Activated naive CD8-positive, alpha-beta T cell treated with anti-CD3 and anti-CD28 coated beads for 36 hours (primary cell): Measurements from ENCODE around the gene VMO1. TPM values are rescaled to one million over a fixed set of nuclear protein-coding genes. Genes with fewer than 3 reads are reported as not detected.
"Not testable (repeated sequence)": the region's sequence is repeated elsewhere in the genome, so short reads cannot be mapped to it uniquely, and the experiment has no call there.

ENCODE experiments used
- DNase-seq: peaks from one replicate; pipeline ENCODE4 v3.0.0; 2021
- H3K27ac Mint-ChIP-seq: one replicate; pipeline ENCODE4 v1.8.0; 2022; ENCODE audit warnings: mild to moderate bottlenecking, moderate library complexity, mixed read lengths
- H3K27me3 Mint-ChIP-seq: one replicate; pipeline ENCODE4 v1.8.0; 2022; ENCODE audit warnings: mild to moderate bottlenecking, mixed read lengths
- H3K36me3 Mint-ChIP-seq: one replicate; pipeline ENCODE4 v1.8.0; 2021; ENCODE audit warnings: mild to moderate bottlenecking, mixed read lengths
- H3K4me1 Mint-ChIP-seq: one replicate; pipeline ENCODE4 v1.8.0; 2021; ENCODE audit warnings: mixed read lengths
- H3K4me3 Mint-ChIP-seq: one replicate; pipeline ENCODE4 v1.8.0; 2022; ENCODE audit warnings: mild to moderate bottlenecking, moderate library complexity, mixed read lengths
- H3K9me3 Mint-ChIP-seq: one replicate; pipeline ENCODE4 v1.8.0; 2022; ENCODE audit warnings: mixed read lengths
- total RNA-seq, 2 experiments: library from RNA; stranded (reverse); gene quantifications; one replicate each; pipeline ENCODE4 v1.2.3, GENCODE V29; 2021

The VMO1 gene, protein sequence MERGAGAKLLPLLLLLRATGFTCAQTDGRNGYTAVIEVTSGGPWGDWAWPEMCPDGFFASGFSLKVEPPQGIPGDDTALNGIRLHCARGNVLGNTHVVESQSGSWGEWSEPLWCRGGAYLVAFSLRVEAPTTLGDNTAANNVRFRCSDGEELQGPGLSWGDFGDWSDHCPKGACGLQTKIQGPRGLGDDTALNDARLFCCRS
- total RNA-seq: not detected

- DNase-seq: no peak
- peaks cover 21% of the 10 kb centered on the region for H3K4me1 Mint-ChIP-seq
- H3K27me3 Mint-ChIP-seq: peaks cover 77% of the 10 kb centered on the region
- no peak within 1 kb of the TSS for H3K27ac Mint-ChIP-seq
- H3K4me3 Mint-ChIP-seq: no peak within 1 kb of the TSS
- no peaks in the 10 kb centered on the region for H3K9me3 Mint-ChIP-seq
- H3K36me3 Mint-ChIP-seq: no peaks in the 10 kb centered on the region
These were observed at the start of gene VMO1 for GRCh38 chr17:4786106-4786511. VMO1 (minus strand) TSS chr17:4786364; CDS start chr17:4786352, 12 bp downstream.

DNA sequence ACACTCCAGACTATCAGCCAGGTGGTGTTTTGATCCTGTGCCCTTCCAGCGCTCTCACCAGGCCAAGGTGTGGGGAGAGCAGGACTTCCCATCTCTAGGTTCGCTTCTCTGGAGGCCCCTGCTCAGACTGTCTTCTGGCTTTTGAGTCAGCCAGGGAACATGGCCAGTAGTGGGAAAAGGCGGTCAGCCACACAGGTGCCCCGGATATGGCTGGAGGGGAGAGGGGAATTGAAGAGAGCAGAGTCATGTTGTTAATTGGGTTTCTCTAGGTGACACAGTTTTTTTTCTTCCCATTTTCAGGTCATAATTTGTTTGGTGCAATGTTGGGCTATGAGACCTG is 48.5 kb upstream of the VMO1 start:
- DNase-seq: no peak
- no peak overlapping the region for H3K27ac Mint-ChIP-seq
- H3K36me3 Mint-ChIP-seq: peaks cover 3% of the 10 kb centered on the region
- peak overlapping the region; percentile 92 for H3K4me3 Mint-ChIP-seq
- H3K4me1 Mint-ChIP-seq: peaks cover 37% of the 10 kb centered on the region
- H3K27me3 Mint-ChIP-seq: no peaks in the 10 kb centered on the region
- H3K9me3 Mint-ChIP-seq: no peaks in the 10 kb centered on the region

- Mint-ChIP-seq H3K4me1 (peaks cover 31% of the 10 kb centered on the region), H3K27me3 (no peaks in the 10 kb centered on the region), H3K27ac (peak overlapping the region; percentile 83), H3K9me3 (no peaks in the 10 kb centered on the region), H3K36me3 (peaks cover under 1% of the 10 kb centered on the region), H3K4me3 (peak overlapping the region; percentile 92)
- DNase-seq: no peak
These were observed 47.9 kb upstream of the VMO1 start for GRCh38 chr17:4833941-4834680.

GRCh38 chr17:4833178-4833940 is 47.2 kb upstream of the VMO1 start, which contains the start of gene MINK1:
MINK1 (plus strand) TSS chr17:4833340; CDS start chr17:4833584, 244 bp downstream.
- peak within 1 kb of the TSS; percentile 92 for H3K4me3 Mint-ChIP-seq

DNA sequence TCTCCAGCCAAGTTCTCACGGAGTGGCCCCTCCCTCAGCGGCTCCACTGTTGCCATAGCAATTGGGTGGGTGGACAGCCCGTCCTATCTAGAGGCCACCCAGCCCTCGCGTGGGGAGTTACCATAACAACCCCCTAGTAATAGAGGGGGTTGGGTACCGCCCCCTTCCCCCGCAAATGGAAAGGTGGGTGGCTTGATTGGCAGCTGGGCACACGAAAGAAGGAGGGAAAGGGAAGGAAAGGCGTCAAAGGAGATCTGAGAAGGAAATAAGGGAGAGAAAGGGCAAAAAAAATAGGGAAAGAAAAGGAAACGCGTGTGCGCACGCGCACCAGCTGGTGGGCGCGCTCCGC is 46.6 kb upstream of the VMO1 start:
- not testable (repeated sequence) for H3K27me3 Mint-ChIP-seq, DNase-seq, H3K36me3 Mint-ChIP-seq, H3K9me3 Mint-ChIP-seq
- Mint-ChIP-seq H3K4me3 (peak overlapping the region; percentile 90), H3K27ac (peak overlapping the region; percentile 91), H3K4me1 (peaks cover 30% of the 10 kb centered on the region)

More at GRCh38 chr17:4833178-4833940, 47.2 kb upstream of the VMO1 start, which contains the start of gene MINK1:
- no peaks in the 10 kb centered on the region for H3K9me3 Mint-ChIP-seq
- DNase-seq: peak; percentile 92
- H3K27me3 Mint-ChIP-seq: no peaks in the 10 kb centered on the region
- H3K27ac Mint-ChIP-seq: peak within 1 kb of the TSS; percentile 91
- peaks cover 30% of the 10 kb centered on the region for H3K4me1 Mint-ChIP-seq
- no peaks in the 10 kb centered on the region for H3K36me3 Mint-ChIP-seq

- Mint-ChIP-seq H3K4me1 (peaks cover 1% of the 10 kb centered on the region), H3K4me3 (no peak overlapping the region), H3K27ac (no peak overlapping the region), H3K27me3 (no peaks in the 10 kb centered on the region), H3K36me3 (no peaks in the 10 kb centered on the region), H3K9me3 (no peaks in the 10 kb centered on the region)
- no peak for DNase-seq
These were observed 41.2 kb upstream of the VMO1 start for GRCh38 chr17:4827399-4827798.

- H3K36me3 Mint-ChIP-seq: no peaks in the 10 kb centered on the region
- H3K9me3 Mint-ChIP-seq: no peaks in the 10 kb centered on the region
- no peak overlapping the region for H3K4me3 Mint-ChIP-seq
- H3K4me1 Mint-ChIP-seq: no peaks in the 10 kb centered on the region
- H3K27ac Mint-ChIP-seq: no peak overlapping the region
- no peak for DNase-seq
- no peaks in the 10 kb centered on the region for H3K27me3 Mint-ChIP-seq
These were observed 37.4 kb upstream of the VMO1 start for GRCh38 chr17:4823373-4824089.

GRCh38 chr17:4822835-4823234 is 36.7 kb upstream of the VMO1 start:
- no peak overlapping the region for H3K27ac Mint-ChIP-seq
- no peak overlapping the region for H3K4me3 Mint-ChIP-seq
- no peaks in the 10 kb centered on the region for H3K36me3 Mint-ChIP-seq
- no peaks in the 10 kb centered on the region for H3K9me3 Mint-ChIP-seq
- no peaks in the 10 kb centered on the region for H3K27me3 Mint-ChIP-seq
- H3K4me1 Mint-ChIP-seq: no peaks in the 10 kb centered on the region
- DNase-seq: no peak

GRCh38 chr17:4818276-4818675 is 32.1 kb upstream of the VMO1 start:
- DNase-seq: no peak
- H3K4me3 Mint-ChIP-seq: no peak overlapping the region
- no peak overlapping the region for H3K27ac Mint-ChIP-seq
- no peaks in the 10 kb centered on the region for H3K9me3 Mint-ChIP-seq
- H3K27me3 Mint-ChIP-seq: no peaks in the 10 kb centered on the region
- peaks cover 5% of the 10 kb centered on the region for H3K36me3 Mint-ChIP-seq
- no peaks in the 10 kb centered on the region for H3K4me1 Mint-ChIP-seq

GRCh38 chr17:4816826-4817225 is 30.7 kb upstream of the VMO1 start:
- Mint-ChIP-seq H3K4me1 (no peaks in the 10 kb centered on the region), H3K9me3 (no peaks in the 10 kb centered on the region), H3K27me3 (no peaks in the 10 kb centered on the region), H3K4me3 (no peak overlapping the region), H3K27ac (no peak overlapping the region), H3K36me3 (peaks cover 5% of the 10 kb centered on the region)
- no peak for DNase-seq

DNA sequence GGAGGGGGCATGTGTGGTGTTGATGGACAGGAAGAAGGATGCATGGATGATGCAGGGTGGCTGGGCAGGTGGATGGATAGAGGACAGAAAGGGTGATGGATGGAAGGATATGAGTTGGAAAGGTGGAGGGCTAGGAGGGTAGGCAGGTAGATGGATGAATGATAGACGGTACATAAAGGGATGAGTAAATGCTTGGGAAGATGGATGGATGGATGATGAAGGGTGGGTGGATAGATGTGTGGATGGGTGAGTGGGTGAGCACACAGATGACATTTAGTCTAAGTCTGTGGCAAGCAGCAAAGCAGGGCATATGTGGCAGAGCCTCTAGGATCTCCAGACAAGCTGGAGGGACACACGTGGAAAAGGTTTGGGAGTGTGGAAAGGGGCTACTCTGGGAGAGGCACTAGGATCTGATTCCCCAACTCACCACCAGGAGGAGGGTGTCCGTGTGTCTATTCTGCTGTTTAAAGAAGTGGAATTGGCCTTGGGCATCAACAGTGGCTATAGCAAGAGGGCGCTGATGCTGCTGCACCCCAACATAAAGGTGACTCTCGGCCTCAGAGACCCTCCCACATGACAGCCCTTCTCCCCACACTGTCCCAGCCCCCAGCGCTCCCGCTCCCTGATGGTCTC is 29.0 kb upstream of the VMO1 start:
- H3K36me3 Mint-ChIP-seq: peaks cover 5% of the 10 kb centered on the region
- H3K4me3 Mint-ChIP-seq: no peak overlapping the region
- H3K4me1 Mint-ChIP-seq: no peaks in the 10 kb centered on the region
- H3K27me3 Mint-ChIP-seq: no peaks in the 10 kb centered on the region
- DNase-seq: no peak
- H3K9me3 Mint-ChIP-seq: no peaks in the 10 kb centered on the region
- H3K27ac Mint-ChIP-seq: no peak overlapping the region

GRCh38 chr17:4812690-4813089 is 26.5 kb upstream of the VMO1 start:
- H3K9me3 Mint-ChIP-seq: no peaks in the 10 kb centered on the region
- H3K4me3 Mint-ChIP-seq: no peak overlapping the region
- H3K27ac Mint-ChIP-seq: no peak overlapping the region
- H3K4me1 Mint-ChIP-seq: peaks cover 2% of the 10 kb centered on the region
- peaks cover 5% of the 10 kb centered on the region for H3K36me3 Mint-ChIP-seq
- DNase-seq: no peak
- H3K27me3 Mint-ChIP-seq: no peaks in the 10 kb centered on the region

DNA sequence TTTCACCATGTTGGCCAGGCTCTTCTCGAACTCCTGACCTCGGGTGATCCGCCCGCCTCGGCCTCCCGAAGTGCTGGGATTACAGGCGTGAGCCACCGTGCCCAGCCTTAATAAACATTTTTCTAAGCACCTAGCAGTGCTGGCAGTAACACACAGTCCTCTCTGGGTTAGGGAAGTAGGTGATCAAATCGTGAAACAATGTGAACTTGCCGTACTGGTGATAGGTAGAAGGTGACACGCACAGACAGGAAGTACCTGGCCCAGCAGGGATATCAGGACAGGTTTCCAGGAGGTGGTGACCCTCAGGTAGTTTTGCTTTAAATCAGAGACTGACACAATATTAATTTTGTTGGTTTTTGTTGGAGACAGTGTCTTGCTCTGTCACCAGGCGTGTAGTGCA is 25.3 kb upstream of the VMO1 start:
- H3K36me3 Mint-ChIP-seq: peaks cover 2% of the 10 kb centered on the region
- H3K9me3 Mint-ChIP-seq: no peaks in the 10 kb centered on the region
- H3K27ac Mint-ChIP-seq: no peak overlapping the region
- DNase-seq: no peak
- H3K4me1 Mint-ChIP-seq: peaks cover 2% of the 10 kb centered on the region
- H3K4me3 Mint-ChIP-seq: no peak overlapping the region
- no peaks in the 10 kb centered on the region for H3K27me3 Mint-ChIP-seq

GRCh38 chr17:4810696-4811290 is 24.6 kb upstream of the VMO1 start:
- H3K27me3 Mint-ChIP-seq: no peaks in the 10 kb centered on the region
- peaks cover 2% of the 10 kb centered on the region for H3K4me1 Mint-ChIP-seq
- H3K27ac Mint-ChIP-seq: no peak overlapping the region
- DNase-seq: no peak
- no peaks in the 10 kb centered on the region for H3K9me3 Mint-ChIP-seq
- H3K36me3 Mint-ChIP-seq: no peaks in the 10 kb centered on the region
- H3K4me3 Mint-ChIP-seq: no peak overlapping the region
